ENCODE measurements around the gene ZNF883. TPM values are rescaled to one million over a fixed set of nuclear protein-coding genes. Genes with fewer than 3 reads are reported as not detected.

ZNF883 gene
- 0.74 and 1.7 TPM in 2 replicates for total RNA-seq

DNA sequence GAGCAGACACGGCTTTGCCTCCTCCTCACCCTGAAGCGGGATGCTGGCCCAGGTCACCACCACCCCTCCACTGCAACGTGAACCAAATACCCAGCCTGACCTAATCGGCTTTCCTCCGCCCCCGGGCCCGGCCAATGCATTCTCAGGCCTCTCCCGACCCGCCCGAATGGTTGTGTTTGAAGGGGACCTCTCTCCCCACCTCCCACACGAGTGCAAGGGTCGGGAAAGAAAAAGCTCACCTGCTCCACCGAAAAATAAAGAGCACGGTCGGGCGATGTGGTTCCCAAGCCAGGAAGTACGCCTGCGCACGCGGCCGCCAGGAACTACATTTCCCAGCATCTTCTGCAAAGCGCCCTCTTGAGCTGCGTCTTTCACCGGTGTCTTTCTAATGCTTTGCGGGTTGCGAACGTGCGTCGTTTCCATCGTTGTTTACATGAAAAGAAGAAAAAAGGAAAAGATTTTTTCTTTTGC lies at the start of gene ZNF883:
Gene ZNF883, minus strand, starts transcription at position 282 of the 471 bp plus-strand sequence.

DNA sequence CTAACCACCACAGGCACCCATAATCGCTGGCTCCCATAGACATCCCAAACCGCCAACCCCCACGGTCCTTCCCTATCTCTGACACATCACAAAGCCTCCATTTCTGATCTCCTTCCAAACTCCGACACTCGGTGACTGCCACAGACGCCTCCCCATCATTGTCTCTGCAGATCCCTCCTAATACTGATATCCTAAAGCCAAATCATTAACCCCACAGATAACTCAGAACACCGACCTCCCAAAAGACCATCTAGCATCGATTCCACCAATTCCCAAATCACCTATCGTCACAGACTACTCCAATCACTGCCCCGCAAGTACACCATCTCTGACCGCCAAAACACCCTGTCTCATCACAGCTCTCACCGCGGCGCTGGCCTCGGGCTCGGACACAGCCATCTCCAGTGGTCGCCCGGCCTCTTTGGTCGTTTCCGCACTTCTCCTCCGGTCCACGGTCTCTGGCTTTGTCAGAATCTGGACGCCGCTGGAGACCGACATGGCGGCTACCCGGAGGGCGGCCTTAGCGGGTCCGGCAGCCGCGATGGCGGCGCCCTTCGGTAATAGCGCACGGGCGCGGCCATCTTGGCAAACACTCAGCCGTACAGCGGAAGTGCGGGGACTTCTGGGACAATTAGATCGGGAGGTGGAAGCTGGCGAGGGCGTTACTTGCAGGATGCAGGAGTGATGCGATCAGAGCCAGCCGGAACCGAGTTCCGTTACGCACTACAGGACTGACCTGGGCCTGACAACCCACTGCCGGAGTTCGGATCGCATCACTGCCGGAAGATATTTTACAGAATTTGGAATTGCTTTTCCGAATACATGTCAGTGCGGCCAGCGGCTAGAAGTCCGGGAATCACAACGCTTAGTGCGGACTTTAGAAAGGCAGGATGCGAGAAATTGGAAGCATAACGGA lies 44.5 kb upstream of the ZNF883 start, which contains the start of gene ZFP37:
Gene ZFP37, minus strand, starts transcription at position 534 of the 916 bp plus-strand sequence. Its CDS starts 36 bp downstream, at position 498.

Other genes with a start within 250 kb of the ZNF883 start
- gene SLC46A2, start 121.3 kb downstream of the ZNF883 start, total RNA-seq, result not detected in 2 replicates
- gene ZFP37, start 44.5 kb upstream of the ZNF883 start, total RNA-seq, result 1.2 and 1.5 TPM in 2 replicates
- 5.7 and 6.4 TPM in 2 replicates for gene SLC31A2, start 138.8 kb upstream of the ZNF883 start, total RNA-seq
- gene FKBP15, start 209.1 kb upstream of the ZNF883 start, total RNA-seq, result 11.0 and 15.1 TPM in 2 replicates
- 14.5 and 15.2 TPM in 2 replicates for gene SLC31A1, start 209.4 kb upstream of the ZNF883 start, total RNA-seq